GM10266 (cell line): ENCODE results near the gene C4orf50.

ENCODE experiments used
- DNase-seq: peaks from one replicate; pipeline ENCODE4 v3.0.0; 2012; ENCODE audit errors: extremely low spot score
- TF ChIP-seq, protein P1 (sequence below): IDR thresholded peaks from 2 replicates; pipeline ENCODE4 v1.5.1; 2012; ENCODE audit warnings: mild to moderate bottlenecking, low read depth; ENCODE audit not compliant: control insufficient read depth, insufficient read depth; ENCODE audit errors: missing control alignments

C4orf50 gene

DNA sequence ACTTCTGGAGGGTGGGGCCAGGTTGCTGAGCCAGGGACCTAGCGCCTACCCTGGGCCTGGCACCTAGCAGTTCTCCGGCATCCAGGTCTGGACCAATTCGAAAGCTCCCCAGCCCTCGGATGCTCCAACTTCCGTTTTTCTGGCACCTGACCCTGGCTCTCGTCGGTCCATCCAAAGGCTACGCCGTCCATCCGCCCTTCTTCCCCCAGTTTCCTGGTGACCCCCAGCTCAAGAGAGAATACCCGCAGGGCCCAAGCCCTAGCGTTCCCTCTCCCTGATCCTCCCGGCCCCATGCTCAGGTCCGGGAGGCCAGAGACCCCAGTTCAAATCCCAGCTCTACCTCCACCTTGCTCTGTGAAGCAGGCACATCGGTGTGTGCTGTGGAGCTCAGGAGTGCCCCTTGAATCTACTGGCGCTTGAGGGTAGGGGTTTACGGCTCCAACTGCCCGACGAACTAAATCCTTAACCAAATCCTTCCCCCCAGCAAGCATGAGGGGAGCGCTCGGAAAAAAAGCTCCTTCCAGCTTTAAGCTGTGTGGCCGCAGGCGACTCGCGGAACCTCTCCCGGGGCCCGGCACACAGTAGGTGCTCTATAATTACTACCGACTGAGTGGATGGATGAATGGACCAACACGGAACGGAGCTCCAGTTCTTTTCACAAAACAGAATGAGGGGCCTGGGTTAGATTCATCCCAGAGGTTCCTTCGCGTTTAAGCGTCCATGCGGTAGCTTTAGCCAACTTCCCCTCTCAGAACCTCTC is 126.5 kb downstream of the C4orf50 start:
- no peak for DNase-seq
- TF ChIP-seq, protein P1, sequence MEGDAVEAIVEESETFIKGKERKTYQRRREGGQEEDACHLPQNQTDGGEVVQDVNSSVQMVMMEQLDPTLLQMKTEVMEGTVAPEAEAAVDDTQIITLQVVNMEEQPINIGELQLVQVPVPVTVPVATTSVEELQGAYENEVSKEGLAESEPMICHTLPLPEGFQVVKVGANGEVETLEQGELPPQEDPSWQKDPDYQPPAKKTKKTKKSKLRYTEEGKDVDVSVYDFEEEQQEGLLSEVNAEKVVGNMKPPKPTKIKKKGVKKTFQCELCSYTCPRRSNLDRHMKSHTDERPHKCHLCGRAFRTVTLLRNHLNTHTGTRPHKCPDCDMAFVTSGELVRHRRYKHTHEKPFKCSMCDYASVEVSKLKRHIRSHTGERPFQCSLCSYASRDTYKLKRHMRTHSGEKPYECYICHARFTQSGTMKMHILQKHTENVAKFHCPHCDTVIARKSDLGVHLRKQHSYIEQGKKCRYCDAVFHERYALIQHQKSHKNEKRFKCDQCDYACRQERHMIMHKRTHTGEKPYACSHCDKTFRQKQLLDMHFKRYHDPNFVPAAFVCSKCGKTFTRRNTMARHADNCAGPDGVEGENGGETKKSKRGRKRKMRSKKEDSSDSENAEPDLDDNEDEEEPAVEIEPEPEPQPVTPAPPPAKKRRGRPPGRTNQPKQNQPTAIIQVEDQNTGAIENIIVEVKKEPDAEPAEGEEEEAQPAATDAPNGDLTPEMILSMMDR = no peak

DNA sequence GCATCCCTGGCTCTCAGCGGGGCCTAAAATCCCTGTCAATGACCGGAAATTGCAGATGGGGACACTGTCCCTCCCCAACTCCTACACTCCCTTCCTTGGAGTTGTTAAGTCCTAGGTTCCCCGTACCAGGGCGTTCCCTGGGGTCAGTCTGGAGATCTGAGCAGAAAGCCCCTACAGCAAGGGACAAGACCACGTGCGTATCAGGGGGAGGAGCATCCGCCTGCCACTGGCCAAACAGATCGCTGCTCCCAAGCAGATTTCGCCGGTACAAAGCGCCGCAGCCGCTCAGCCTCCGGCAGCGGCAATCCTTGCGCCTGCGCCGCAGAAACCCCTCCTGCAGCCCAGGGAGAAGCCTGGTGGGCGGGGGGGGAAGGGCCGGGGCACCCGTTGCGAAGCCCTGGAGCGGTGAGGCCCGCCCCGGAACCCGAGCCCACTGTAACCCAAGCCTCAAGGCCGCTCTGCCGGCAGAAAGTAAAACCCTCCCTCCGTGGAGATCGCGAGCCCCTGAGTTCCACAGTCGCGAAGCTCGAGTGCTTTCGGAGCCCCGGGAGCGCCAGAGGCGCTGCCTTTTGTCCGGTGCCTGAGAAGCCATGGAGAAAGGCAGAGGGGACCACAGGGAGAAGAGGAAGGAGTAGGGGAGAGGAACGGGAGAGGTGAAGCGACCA is 128.0 kb downstream of the C4orf50 start:
- DNase-seq = peak; percentile 38
- TF ChIP-seq, protein P1 = no peak

DNA sequence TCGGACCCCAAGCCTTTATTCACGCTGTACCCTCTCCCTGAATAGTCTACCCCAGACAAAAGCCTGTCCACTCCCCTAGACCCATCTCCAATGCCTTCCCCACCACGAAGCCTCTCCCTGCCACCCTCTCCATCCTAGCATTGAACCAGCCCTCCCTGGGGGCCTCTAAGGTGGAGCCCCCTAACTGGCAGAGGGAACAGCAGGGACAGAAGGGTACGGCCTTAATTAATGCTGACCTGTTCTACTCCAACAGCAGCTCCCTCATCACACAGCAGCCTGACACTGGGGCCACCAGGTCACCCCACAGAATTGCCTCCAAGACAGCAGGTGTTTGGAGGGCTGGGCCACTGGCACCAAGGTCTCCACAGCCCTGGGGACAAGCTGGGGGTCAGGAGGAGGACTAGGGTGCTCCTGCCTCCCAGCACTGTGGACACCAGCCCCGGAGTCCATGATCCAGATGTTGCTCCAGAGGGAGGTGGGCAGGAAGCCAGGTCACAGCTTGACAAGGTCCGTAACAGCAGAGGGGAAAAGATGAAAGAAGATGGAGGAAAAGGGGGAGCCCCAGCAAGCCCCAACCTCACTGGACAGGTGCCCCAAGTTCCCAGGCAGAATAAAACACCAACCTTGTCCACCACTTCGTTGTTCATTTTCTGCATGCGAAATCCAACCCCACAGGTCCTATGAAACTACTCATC is 129.1 kb downstream of the C4orf50 start:
- no peak for DNase-seq
- TF ChIP-seq, protein P1 = no peak

DNA sequence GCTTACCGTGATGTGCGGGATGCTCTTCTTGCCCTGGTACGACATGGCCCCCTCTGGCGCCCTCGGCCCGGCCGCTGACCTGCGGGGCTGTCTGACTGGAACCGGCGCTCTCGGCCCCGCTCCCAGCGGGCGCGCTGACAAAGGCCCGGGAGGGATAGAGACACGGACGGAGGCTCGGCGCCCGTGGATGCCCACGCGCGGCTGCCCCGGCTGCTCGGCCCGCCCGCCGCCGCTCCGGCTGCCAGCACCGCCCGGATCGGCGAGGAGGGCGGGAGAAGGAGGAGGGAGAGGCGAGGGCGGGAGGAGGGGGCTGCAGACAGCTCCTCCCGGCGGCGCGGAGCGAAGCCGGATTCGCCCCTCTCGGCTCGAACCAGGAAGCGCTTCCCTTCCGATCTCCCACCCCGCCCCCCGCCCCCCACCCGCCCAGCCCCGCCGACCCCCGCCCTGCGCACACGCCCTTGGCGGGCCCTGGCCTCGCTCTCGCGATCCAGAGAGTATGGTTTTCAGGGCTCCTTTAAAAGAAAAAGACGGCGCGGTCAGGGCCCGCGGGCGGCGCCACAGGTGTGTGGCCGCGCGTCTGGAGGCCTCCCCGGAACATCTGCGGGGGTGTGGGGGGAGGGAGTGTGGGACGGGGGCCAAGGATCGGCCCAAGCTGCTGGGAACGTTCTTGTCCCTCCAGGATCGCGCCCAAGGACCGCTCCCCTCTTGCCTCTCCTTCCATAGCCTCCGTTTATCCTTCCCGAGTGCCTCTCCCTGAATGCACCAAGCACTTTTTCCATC is 129.8 kb downstream of the C4orf50 start:
- no peak for DNase-seq
- TF ChIP-seq, protein P1 = no peak

DNA sequence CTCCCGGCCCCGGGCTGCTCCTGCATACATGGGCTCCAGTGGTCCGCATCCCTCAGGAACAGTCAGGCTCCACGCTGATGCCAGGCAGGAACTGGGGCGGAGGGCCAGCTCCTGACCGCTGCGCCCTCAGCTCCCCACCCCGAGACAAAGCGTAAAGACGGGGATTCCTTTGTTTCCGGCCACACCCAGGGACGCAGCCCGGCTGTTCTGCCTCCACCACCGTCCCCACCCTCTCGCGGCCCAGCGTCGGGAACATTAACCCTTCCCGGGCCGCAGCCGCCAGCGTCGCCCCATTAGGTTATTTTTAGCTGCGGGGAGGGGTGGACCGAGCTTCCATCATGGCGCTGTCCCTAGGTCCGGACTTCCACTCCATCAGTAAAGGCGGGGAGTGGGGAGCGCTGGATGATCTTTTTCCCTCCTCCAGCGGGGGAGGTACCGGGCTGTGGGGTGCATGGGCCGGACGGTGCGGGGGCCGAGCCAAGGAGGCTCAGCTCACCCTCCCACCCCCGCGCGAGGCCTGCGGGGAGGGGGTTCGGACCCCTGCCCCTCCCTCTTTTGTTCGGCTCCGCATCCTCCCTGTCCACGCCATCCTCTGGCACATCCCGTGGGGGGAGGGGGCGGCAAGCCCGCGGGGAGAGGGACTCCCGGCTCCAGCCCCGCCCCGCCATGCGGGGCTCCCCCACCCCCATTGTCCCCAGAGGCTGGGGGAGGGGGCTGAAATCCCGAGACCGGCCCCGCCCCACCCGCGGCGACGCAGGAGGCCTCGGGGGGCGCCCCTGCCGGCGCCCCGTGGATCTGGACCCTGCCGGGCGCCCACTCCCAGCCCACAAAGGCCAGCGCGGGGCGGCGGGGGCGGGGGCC is 130.6 kb downstream of the C4orf50 start:
- DNase-seq = no peak
- TF ChIP-seq, protein P1 = no peak

DNA sequence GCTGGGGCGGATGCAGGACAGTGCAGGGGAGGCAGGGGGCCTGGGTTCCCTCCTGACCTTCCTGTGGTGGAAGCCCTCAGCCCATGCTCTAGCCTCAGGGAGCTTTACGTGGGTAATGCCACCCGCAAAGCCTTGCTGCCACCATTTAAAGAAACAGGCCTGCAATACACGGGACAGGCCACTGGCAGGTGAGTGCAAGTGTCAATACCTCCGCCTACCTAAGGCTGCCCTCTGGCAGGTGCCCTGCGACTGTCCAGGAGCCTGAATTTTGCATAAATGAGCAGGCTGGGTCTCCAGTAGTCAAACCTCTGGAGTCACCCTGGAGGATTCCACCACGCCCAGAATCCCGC is 131.2 kb downstream of the C4orf50 start:
- DNase-seq = no peak

More for the DNA sequence above, 131.2 kb downstream of the C4orf50 start:
- TF ChIP-seq, protein P1 = no peak
